Neural progenitor cell (in vitro differentiated cells): ENCODE data around the gene SAMD3. TPM values are rescaled to one million over a fixed set of nuclear protein-coding genes. Genes with fewer than 3 reads are reported as not detected.

ENCODE experiments used
- DNase-seq: peaks from one replicate; pipeline ENCODE4 v3.0.0-alpha.2; 2016; ENCODE audit warnings: low spot score
- H2AFZ ChIP-seq: fragments of 200-600 bp; sonication (generic); replicated peaks from 2 replicates; pipeline ENCODE4 v1.6.1; 2016; ENCODE audit warnings: antibody characterized with exemption
- H3F3A ChIP-seq: fragments of 200-600 bp; sonication (generic); 2 replicates; pipeline ENCODE4 v1.6.1; 2016; ENCODE audit warnings: antibody characterized with exemption, low read depth
- H3K27ac ChIP-seq: fragments of 200-600 bp; sonication (generic); 2 replicates; pipeline ENCODE4 v1.5.1; 2016; ENCODE audit warnings: mild to moderate bottlenecking
- H3K27me3 ChIP-seq: fragments of 200-600 bp; sonication (generic); 2 replicates; pipeline ENCODE4 v1.6.1; 2016; ENCODE audit warnings: mild to moderate bottlenecking, moderate library complexity
- H3K36me3 ChIP-seq: fragments of 200-600 bp; sonication (generic); 2 replicates; pipeline ENCODE4 v1.5.1; 2016
- H3K4me1 ChIP-seq: fragments of 200-600 bp; sonication (generic); 2 replicates; pipeline ENCODE4 v1.6.1; 2016; ENCODE audit warnings: mixed run types
- H3K4me2 ChIP-seq: fragments of 200-600 bp; sonication (generic); 2 replicates; pipeline ENCODE4 v1.6.1; 2016
- H3K4me3 ChIP-seq: fragments of 200-600 bp; sonication (generic); 2 replicates; pipeline ENCODE4 v1.5.1; 2016
- H3K79me2 ChIP-seq: fragments of 200-600 bp; sonication (generic); 2 replicates; pipeline ENCODE4 v1.6.1; 2016; ENCODE audit warnings: low read depth
- H3K9ac ChIP-seq: fragments of 200-600 bp; sonication (generic); 2 replicates; pipeline ENCODE4 v1.6.1; 2016
- H3K9me3 ChIP-seq: fragments of 200-600 bp; sonication (generic); 2 replicates; pipeline ENCODE4 v1.5.1; 2016; ENCODE audit warnings: low read depth
- H4K20me1 ChIP-seq: fragments of 200-600 bp; sonication (generic); 2 replicates; pipeline ENCODE4 v1.6.1; 2016; ENCODE audit warnings: low read depth
- H3K27ac Mint-ChIP-seq: 3 replicates; pipeline ENCODE4 v1.8.0; 2021; ENCODE audit warnings: mixed read lengths
- H3K27me3 Mint-ChIP-seq: 2 replicates; pipeline ENCODE4 v1.8.0; 2022; ENCODE audit warnings: low read depth, mild to moderate bottlenecking, inconsistent platforms, moderate library complexity, mixed read lengths; ENCODE audit not compliant: insufficient read depth
- H3K36me3 Mint-ChIP-seq: 3 replicates; pipeline ENCODE4 v1.8.0; 2021; ENCODE audit warnings: mixed read lengths
- H3K4me1 Mint-ChIP-seq: 3 replicates; pipeline ENCODE4 v1.8.0; 2021; ENCODE audit warnings: mixed read lengths
- H3K4me3 Mint-ChIP-seq: 3 replicates; pipeline ENCODE4 v1.8.0; 2021; ENCODE audit warnings: mild to moderate bottlenecking, moderate library complexity, mixed read lengths
- H3K9me3 Mint-ChIP-seq: 3 replicates; pipeline ENCODE4 v1.8.0; 2020; ENCODE audit warnings: mixed read lengths
- EZH2 ChIP-seq: fragments of 200-600 bp; sonication (generic); IDR thresholded peaks from 2 replicates; pipeline ENCODE4 v1.6.1; 2017; ENCODE audit warnings: antibody characterized with exemption, mild to moderate bottlenecking, moderate library complexity
- EZH2phosphoT487 ChIP-seq: fragments of 200-600 bp; sonication (generic); IDR thresholded peaks from 2 replicates; pipeline ENCODE4 v1.6.1; 2017; ENCODE audit warnings: antibody characterized with exemption
- total RNA-seq: library from RNA; depleted of rRNA; stranded (reverse); fragments of >200 nt; gene quantifications from 2 replicates; pipeline ENCODE4 v1.2.3, GENCODE V29; 2015; ENCODE audit warnings: low replicate concordance
- TF ChIP-seq, protein P1 (sequence below): fragments of 200-600 bp; sonication (generic); IDR thresholded peaks from 2 replicates; pipeline ENCODE4 v1.5.1; 2017; ENCODE audit warnings: antibody characterized with exemption, mild to moderate bottlenecking

The SAMD3 gene
- total RNA-seq, 1 donor from 2014 or later = 2.0 TPM

DNA sequence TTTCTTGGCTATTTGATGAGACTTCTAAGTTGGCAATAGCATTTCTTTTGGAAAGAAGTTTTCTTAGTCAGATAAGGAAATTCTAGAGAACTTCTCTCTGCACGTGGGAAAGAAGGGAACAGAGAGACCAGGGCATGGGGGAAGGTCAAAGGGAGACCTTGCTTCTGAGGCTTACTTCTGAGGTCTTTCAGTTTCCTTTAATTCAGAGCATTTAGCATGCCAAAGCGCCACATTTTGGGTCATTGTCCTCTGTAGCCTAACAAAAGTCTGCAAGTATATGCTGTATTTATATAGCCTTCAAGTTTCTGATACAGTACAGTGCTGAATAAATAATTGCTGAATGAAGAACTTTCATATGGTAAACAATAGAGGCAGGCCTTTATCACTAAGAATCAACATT, 95.6 kb downstream of the SAMD3 start:
- DNase-seq = no peak
- H4K20me1 ChIP-seq = no peaks in the 10 kb centered on the region
- H3K36me3 Mint-ChIP-seq = peaks cover 5% of the 10 kb centered on the region
- no peak overlapping the region for H2AFZ ChIP-seq
- no peak overlapping the region for H3K4me3 ChIP-seq
- H3K4me1 ChIP-seq = no peaks in the 10 kb centered on the region
- no peak overlapping the region for H3K4me3 Mint-ChIP-seq
- no peaks in the 10 kb centered on the region for H3K9me3 Mint-ChIP-seq
- no peak for TF ChIP-seq EZH2
- TF ChIP-seq EZH2phosphoT487 = no peak
- TF ChIP-seq, protein P1, sequence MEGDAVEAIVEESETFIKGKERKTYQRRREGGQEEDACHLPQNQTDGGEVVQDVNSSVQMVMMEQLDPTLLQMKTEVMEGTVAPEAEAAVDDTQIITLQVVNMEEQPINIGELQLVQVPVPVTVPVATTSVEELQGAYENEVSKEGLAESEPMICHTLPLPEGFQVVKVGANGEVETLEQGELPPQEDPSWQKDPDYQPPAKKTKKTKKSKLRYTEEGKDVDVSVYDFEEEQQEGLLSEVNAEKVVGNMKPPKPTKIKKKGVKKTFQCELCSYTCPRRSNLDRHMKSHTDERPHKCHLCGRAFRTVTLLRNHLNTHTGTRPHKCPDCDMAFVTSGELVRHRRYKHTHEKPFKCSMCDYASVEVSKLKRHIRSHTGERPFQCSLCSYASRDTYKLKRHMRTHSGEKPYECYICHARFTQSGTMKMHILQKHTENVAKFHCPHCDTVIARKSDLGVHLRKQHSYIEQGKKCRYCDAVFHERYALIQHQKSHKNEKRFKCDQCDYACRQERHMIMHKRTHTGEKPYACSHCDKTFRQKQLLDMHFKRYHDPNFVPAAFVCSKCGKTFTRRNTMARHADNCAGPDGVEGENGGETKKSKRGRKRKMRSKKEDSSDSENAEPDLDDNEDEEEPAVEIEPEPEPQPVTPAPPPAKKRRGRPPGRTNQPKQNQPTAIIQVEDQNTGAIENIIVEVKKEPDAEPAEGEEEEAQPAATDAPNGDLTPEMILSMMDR = no peak
- H3K27me3 Mint-ChIP-seq = no peaks in the 10 kb centered on the region
- no peak overlapping the region for H3K9ac ChIP-seq
- no peaks in the 10 kb centered on the region for H3F3A ChIP-seq
- H3K27ac ChIP-seq = no peak overlapping the region
- no peaks in the 10 kb centered on the region for H3K79me2 ChIP-seq
- no peak overlapping the region for H3K27ac Mint-ChIP-seq
- no peaks in the 10 kb centered on the region for H3K36me3 ChIP-seq
- H3K27me3 ChIP-seq = no peaks in the 10 kb centered on the region
- peaks cover 2% of the 10 kb centered on the region for H3K4me1 Mint-ChIP-seq
- H3K9me3 ChIP-seq = no peaks in the 10 kb centered on the region
- no peak overlapping the region for H3K4me2 ChIP-seq

DNA sequence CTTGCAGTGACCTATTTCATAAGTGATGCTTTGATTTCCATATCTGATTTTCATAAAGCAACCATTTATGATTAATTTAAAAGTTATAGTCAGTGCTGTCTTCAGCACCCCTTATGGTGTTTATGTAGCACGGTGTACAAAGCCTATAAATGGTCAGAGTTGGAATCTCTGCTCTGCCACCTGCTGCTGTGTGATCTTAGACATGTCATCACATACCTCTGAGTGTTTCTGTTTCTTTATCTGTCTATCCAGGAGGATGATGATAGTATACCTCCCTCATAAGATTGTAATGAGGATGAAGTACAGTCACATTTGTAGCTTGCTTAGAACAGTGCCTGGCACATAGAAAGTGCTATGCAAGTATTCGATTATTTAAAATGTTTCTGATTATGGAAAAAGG, 100.5 kb downstream of the SAMD3 start:
- no peaks in the 10 kb centered on the region for H3K27me3 ChIP-seq
- H3K4me1 ChIP-seq = no peaks in the 10 kb centered on the region
- no peaks in the 10 kb centered on the region for H3K79me2 ChIP-seq
- H3K27ac ChIP-seq = no peak overlapping the region
- no peak for DNase-seq
- TF ChIP-seq EZH2phosphoT487 (no peak), EZH2 (no peak)
- TF ChIP-seq, protein P1 = no peak
- Mint-ChIP-seq H3K4me1 (peaks cover 14% of the 10 kb centered on the region), H3K36me3 (peaks cover 4% of the 10 kb centered on the region), H3K27ac (no peak overlapping the region), H3K9me3 (no peaks in the 10 kb centered on the region), H3K4me3 (no peak overlapping the region), H3K27me3 (no peaks in the 10 kb centered on the region)
- H3K4me2 ChIP-seq = no peak overlapping the region
- no peaks in the 10 kb centered on the region for H3K9me3 ChIP-seq
- no peak overlapping the region for H3K4me3 ChIP-seq
- no peak overlapping the region for H2AFZ ChIP-seq
- no peaks in the 10 kb centered on the region for H4K20me1 ChIP-seq
- H3F3A ChIP-seq = no peaks in the 10 kb centered on the region
- H3K9ac ChIP-seq = no peak overlapping the region
- H3K36me3 ChIP-seq = no peaks in the 10 kb centered on the region

DNA sequence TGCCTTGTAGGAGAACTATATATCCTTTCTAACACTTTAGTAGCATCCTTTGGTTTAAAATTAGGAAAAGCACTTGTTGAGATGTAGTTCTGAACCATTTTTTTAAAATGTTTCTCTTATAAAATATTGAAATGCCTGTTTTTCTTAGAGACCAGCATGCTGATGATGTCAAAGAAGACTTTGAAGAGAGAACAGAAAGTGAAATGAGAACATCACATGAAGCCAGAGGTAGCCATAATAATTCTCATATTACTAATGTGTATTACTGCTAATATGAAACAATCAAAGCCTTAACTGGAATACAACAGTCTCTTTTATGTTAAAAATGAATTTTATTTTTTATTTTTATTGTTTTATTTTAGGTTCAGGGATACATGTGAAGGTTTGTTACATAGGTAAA, 102.0 kb downstream of the SAMD3 start:
- TF ChIP-seq EZH2 (no peak), EZH2phosphoT487 (no peak)
- TF ChIP-seq, protein P1 = no peak

More for the DNA sequence above, 102.0 kb downstream of the SAMD3 start:
- Histone ChIP-seq H3K4me2 (no peak overlapping the region), H3K9me3 (no peaks in the 10 kb centered on the region), H3K27me3 (no peaks in the 10 kb centered on the region), H3K27ac (no peak overlapping the region), H3F3A (no peaks in the 10 kb centered on the region), H3K36me3 (no peaks in the 10 kb centered on the region), H3K4me1 (no peaks in the 10 kb centered on the region), H3K4me3 (no peak overlapping the region), H2AFZ (no peak overlapping the region), H3K9ac (no peak overlapping the region), H4K20me1 (no peaks in the 10 kb centered on the region), H3K79me2 (no peaks in the 10 kb centered on the region)
- Mint-ChIP-seq H3K9me3 (no peaks in the 10 kb centered on the region), H3K4me1 (peaks cover 15% of the 10 kb centered on the region), H3K27ac (no peak overlapping the region), H3K4me3 (no peak overlapping the region), H3K27me3 (no peaks in the 10 kb centered on the region), H3K36me3 (peaks cover 4% of the 10 kb centered on the region)
- DNase-seq = no peak
